ENCODE data around the gene RALGPS2. TPM values are rescaled to one million over a fixed set of nuclear protein-coding genes. Genes with fewer than 3 reads are reported as not detected.
A peak's percentile ranks its signal among the peaks of the same experiment; 100 is the strongest.

Gene RALGPS2
- total and polyA plus RNA-seq, 2 donors from 2014 or later: 3.6 to 32.8 TPM

DNA sequence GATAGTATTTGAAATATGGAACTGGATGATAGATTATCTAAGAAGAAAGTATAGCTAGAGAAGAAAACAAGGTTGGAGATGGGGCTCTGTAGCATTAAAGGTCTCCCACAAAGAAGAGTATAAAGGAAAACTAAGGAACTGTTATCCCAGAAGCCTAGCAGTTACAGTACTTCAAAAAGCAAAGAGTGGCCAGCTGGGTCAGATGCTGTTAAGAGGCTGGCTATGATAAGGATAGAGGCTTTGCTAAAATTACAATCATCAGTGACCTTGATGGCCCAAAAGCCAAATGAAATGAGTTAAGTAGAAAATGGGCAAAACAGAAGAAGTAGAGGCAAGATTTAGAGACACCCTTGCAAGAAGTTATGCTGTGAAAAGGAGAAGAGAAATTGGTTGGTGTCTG lies 170.9 kb downstream of the RALGPS2 start:
- H3K4me3 ChIP-seq (ENCODE audit: low read length in 3 of 3): no peak overlapping the region
- no peak overlapping the region for H3K27ac ChIP-seq (ENCODE audit: low read depth in 2 of 2, low read length in 2 of 2)
- no peak for FAIRE-seq
- no peak for DNase-seq
- peaks cover 0 to 2% (median 0%) of the 10 kb centered on the region in 3 donors for H3K36me3 ChIP-seq (ENCODE audit: control insufficient read depth in 2 of 3, insufficient read depth in 3 of 3, low read length in 3 of 3)
- no peaks in the 10 kb centered on the region for H3K9me3 ChIP-seq (ENCODE audit: control insufficient read depth in 2 of 3, insufficient read depth in 1 of 3, low read length in 3 of 3)
- H3K9ac ChIP-seq (ENCODE audit: low read length in 3 of 3): no peak overlapping the region
- H3K27me3 ChIP-seq (ENCODE audit: control insufficient read depth, insufficient read depth, low read length): no peaks in the 10 kb centered on the region
- TF ChIP-seq, protein P1, sequence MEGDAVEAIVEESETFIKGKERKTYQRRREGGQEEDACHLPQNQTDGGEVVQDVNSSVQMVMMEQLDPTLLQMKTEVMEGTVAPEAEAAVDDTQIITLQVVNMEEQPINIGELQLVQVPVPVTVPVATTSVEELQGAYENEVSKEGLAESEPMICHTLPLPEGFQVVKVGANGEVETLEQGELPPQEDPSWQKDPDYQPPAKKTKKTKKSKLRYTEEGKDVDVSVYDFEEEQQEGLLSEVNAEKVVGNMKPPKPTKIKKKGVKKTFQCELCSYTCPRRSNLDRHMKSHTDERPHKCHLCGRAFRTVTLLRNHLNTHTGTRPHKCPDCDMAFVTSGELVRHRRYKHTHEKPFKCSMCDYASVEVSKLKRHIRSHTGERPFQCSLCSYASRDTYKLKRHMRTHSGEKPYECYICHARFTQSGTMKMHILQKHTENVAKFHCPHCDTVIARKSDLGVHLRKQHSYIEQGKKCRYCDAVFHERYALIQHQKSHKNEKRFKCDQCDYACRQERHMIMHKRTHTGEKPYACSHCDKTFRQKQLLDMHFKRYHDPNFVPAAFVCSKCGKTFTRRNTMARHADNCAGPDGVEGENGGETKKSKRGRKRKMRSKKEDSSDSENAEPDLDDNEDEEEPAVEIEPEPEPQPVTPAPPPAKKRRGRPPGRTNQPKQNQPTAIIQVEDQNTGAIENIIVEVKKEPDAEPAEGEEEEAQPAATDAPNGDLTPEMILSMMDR (IDR thresholded peaks at IDR 0.05; ENCODE audit: borderline replicate concordance, extremely low read depth, insufficient read depth): no peak
- intact Hi-C loops (cut with DNase I): no loop called here
- H3K4me1 ChIP-seq (ENCODE audit: control insufficient read depth in 2 of 3, insufficient read depth in 2 of 3, low read depth in 1 of 3, low read length in 3 of 3): no peaks in the 10 kb centered on the region

DNA sequence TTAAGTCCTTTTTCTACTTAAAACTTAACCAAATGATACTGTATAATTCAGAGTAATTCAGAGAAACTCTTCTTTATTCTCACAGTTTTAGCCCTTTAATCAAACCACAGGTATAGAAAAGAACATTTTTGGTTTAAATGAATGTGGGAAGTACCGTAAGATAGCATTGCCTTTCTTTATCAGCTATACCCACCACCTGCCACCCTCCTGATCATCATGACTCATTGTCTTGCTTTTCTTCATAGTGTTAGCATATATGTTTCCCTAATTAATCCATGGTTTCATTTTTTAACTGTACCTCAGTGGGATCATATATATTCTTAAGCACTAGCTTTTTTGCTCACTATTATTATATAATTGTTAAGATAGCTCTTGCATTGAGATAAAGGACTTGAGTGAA lies 173.4 kb downstream of the RALGPS2 start:
- H3K4me3 ChIP-seq (ENCODE audit: low read length in 3 of 3): no peak overlapping the region
- DNase-seq (no peak), FAIRE-seq (no peak)
- H3K9me3 ChIP-seq (ENCODE audit: control insufficient read depth in 2 of 3, insufficient read depth in 1 of 3, low read length in 3 of 3): no peaks in the 10 kb centered on the region
- intact Hi-C loops (cut with DNase I): no loop called here
- H3K4me1 ChIP-seq (ENCODE audit: control insufficient read depth in 2 of 3, insufficient read depth in 2 of 3, low read depth in 1 of 3, low read length in 3 of 3): no peaks in the 10 kb centered on the region
- H3K27ac ChIP-seq (ENCODE audit: low read depth in 2 of 2, low read length in 2 of 2): no peak overlapping the region
- no peaks in the 10 kb centered on the region for H3K27me3 ChIP-seq (ENCODE audit: control insufficient read depth, insufficient read depth, low read length)
- H3K36me3 ChIP-seq (ENCODE audit: control insufficient read depth in 2 of 3, insufficient read depth in 3 of 3, low read length in 3 of 3): peaks cover 0 to 2% (median 0%) of the 10 kb centered on the region in 3 donors
- no peak overlapping the region for H3K9ac ChIP-seq (ENCODE audit: low read length in 3 of 3)
- TF ChIP-seq, protein P1 (IDR thresholded peaks at IDR 0.05; ENCODE audit: borderline replicate concordance, extremely low read depth, insufficient read depth): no peak

DNA sequence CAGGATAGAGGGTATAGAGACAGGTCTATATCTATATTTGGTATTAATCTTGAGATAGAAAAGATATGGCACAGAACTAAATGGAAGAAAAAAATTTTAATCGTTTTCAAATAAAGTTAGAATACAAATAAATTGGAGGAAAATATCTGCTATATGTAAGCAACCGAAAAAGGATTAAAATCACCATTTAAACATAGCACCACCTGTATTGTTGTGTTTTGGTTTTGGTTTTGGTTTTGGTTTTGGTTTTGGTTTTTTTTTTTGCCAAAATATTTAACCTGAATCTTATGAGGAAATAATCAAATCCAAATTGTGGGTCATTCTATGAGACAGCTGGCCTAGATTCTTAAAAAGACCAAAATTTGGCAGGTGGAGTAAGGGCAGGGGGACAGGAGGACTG lies 174.4 kb downstream of the RALGPS2 start:
- FAIRE-seq: peak; percentile 50

More for the DNA sequence above, 174.4 kb downstream of the RALGPS2 start:
- Histone ChIP-seq H3K36me3 (ENCODE audit: control insufficient read depth in 2 of 3, insufficient read depth in 3 of 3, low read length in 3 of 3) (peaks cover 0 to 2% (median 0%) of the 10 kb centered on the region in 3 donors), H3K9me3 (ENCODE audit: control insufficient read depth in 2 of 3, insufficient read depth in 1 of 3, low read length in 3 of 3) (no peaks in the 10 kb centered on the region), H3K9ac (ENCODE audit: low read length in 3 of 3) (no peak overlapping the region), H3K4me3 (ENCODE audit: low read length in 3 of 3) (no peak overlapping the region), H3K4me1 (ENCODE audit: control insufficient read depth in 2 of 3, insufficient read depth in 2 of 3, low read depth in 1 of 3, low read length in 3 of 3) (no peaks in the 10 kb centered on the region), H3K27me3 (ENCODE audit: control insufficient read depth, insufficient read depth, low read length) (no peaks in the 10 kb centered on the region), H3K27ac (ENCODE audit: low read depth in 2 of 2, low read length in 2 of 2) (no peak overlapping the region)
- intact Hi-C loops (cut with DNase I): no loop called here
- no peak for DNase-seq
- TF ChIP-seq, protein P1 (IDR thresholded peaks at IDR 0.05; ENCODE audit: borderline replicate concordance, extremely low read depth, insufficient read depth): no peak
